ACC112 (cell line): ENCODE measurements around the gene ZNF580.

Source experiments
- H2AFZ ChIP-seq: fragments of 200-600 bp; sonication (generic); one replicate; pipeline ENCODE4 v1.6.0; 2017; ENCODE audit warnings: antibody characterized with exemption, low read length; ENCODE audit not compliant: unreplicated experiment
- H3K27ac ChIP-seq: fragments of 200-600 bp; sonication (generic); 2 replicates; pipeline ENCODE4 v1.5.1; 2014; ENCODE audit warnings: low read depth, mild to moderate bottlenecking, antibody characterized with exemption, low read length, moderate library complexity
- H3K27me3 ChIP-seq: fragments of 200-600 bp; sonication (generic); 2 replicates; pipeline ENCODE4 v1.6.1; 2014; ENCODE audit warnings: mild to moderate bottlenecking, antibody characterized with exemption, low read length, moderate library complexity, mixed read lengths; ENCODE audit not compliant: insufficient read depth
- H3K36me3 ChIP-seq: fragments of 200-600 bp; sonication (generic); 2 replicates; pipeline ENCODE4 v1.6.1; 2016; ENCODE audit warnings: mild to moderate bottlenecking, antibody characterized with exemption, low read length, moderate library complexity, mixed read lengths; ENCODE audit not compliant: insufficient read depth
- H3K4me1 ChIP-seq: fragments of 200-600 bp; sonication (generic); one replicate; pipeline ENCODE4 v1.6.1; 2016; ENCODE audit warnings: low read length, mixed read lengths; ENCODE audit not compliant: insufficient read depth, unreplicated experiment, control insufficient read depth
- H3K4me3 ChIP-seq: fragments of 200-600 bp; sonication (generic); 2 replicates; pipeline ENCODE4 v1.5.1; 2014; ENCODE audit warnings: mild to moderate bottlenecking, low read depth, low read length
- H3K79me2 ChIP-seq: fragments of 200-600 bp; sonication (generic); one replicate; pipeline ENCODE4 v1.6.0; 2016; ENCODE audit warnings: low read length; ENCODE audit not compliant: control insufficient read depth, unreplicated experiment, insufficient read depth

Gene ZNF580

DNA sequence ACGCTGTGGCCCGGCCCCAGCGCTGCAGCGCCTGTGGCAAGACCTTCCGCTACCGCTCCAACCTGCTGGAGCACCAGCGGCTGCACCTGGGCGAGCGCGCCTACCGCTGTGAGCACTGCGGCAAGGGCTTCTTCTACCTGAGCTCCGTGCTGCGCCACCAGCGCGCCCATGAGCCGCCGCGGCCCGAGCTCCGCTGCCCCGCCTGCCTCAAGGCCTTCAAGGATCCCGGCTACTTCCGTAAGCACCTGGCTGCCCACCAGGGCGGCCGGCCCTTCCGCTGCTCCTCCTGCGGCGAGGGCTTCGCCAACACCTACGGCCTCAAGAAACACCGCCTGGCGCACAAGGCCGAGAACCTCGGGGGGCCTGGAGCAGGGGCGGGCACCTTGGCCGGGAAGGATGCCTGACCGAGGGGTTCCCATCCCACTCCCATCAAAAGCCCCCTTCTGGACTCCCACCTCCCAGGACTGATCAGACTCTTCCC lies 24.4 kb upstream of the ZNF580 start:
- Histone ChIP-seq H3K27me3 (no peaks in the 10 kb centered on the region), H3K4me1 (no peaks in the 10 kb centered on the region), H3K36me3 (no peaks in the 10 kb centered on the region), H3K79me2 (peaks cover 3% of the 10 kb centered on the region), H3K4me3 (no peak overlapping the region), H2AFZ (no peak overlapping the region), H3K27ac (no peak overlapping the region)

DNA sequence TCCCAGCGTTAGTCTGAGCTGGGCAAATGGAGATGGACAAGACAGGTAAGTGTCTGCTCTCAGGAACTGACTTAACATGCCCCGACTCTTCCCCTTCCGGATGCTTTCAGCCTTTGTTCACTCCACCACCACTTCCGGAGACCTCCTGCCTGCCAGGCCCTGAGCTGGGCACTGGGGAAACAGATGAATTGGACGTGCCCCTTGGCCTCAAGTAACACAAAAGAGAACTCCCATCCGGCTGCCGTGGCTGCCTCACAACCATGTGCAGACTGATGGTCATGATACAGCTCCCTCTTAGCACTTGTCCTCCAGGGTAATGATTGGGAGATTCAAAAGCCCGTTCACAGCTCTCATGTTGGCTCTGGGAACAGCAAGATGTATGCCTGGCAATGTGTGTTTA lies 23.4 kb upstream of the ZNF580 start:
- no peak overlapping the region for H3K27ac ChIP-seq
- H3K27me3 ChIP-seq = no peaks in the 10 kb centered on the region
- no peak overlapping the region for H2AFZ ChIP-seq
- H3K79me2 ChIP-seq = no peaks in the 10 kb centered on the region
- H3K36me3 ChIP-seq = no peaks in the 10 kb centered on the region
- H3K4me3 ChIP-seq = no peak overlapping the region
- H3K4me1 ChIP-seq = no peaks in the 10 kb centered on the region

DNA sequence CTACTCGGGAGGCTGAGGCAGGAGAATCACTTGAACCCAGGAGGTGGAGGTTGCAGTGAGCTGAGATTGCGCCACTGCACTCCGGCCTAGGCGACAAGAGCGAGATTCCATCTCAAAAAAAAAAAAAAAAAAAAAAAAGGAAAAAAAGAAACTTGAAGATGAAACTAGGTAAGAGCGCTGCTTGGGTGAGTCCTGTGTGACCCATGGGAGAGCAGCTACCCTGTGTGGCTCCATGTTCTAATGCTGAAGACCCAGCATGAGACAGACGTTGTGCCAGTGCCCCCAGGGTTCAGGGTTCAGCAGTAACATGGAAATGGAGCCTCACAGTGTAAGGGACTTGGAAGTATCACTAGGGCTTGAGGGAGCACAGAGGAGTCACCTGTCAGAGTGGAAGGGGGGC lies 22.4 kb upstream of the ZNF580 start:
- no peak overlapping the region for H3K27ac ChIP-seq
- no peak overlapping the region for H2AFZ ChIP-seq
- no peaks in the 10 kb centered on the region for H3K27me3 ChIP-seq
- no peaks in the 10 kb centered on the region for H3K36me3 ChIP-seq
- no peak overlapping the region for H3K4me3 ChIP-seq
- H3K79me2 ChIP-seq = no peaks in the 10 kb centered on the region
- no peaks in the 10 kb centered on the region for H3K4me1 ChIP-seq

DNA sequence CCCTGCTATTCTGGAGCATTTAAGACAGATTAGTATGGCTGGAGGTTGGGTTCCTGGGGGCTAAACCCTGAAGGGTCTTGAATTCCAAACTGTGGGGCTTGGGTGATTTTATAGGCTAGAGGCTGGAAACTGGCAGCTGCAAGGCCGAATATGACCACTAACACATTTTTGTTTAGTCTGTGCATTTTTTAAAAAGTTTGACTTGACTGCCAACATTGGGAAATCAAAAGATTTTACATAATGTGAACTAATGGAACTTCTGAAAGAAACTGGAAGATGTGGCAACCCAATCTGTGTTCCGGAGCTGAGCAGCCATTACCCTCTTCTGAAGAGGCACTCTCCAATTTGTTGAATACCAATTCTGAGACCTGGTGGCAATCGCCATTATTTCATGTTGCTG lies 21.5 kb upstream of the ZNF580 start:
- H3K4me3 ChIP-seq = no peak overlapping the region
- no peaks in the 10 kb centered on the region for H3K4me1 ChIP-seq
- H3K36me3 ChIP-seq = no peaks in the 10 kb centered on the region
- H2AFZ ChIP-seq = no peak overlapping the region
- no peaks in the 10 kb centered on the region for H3K27me3 ChIP-seq
- H3K27ac ChIP-seq = no peak overlapping the region
- no peaks in the 10 kb centered on the region for H3K79me2 ChIP-seq

DNA sequence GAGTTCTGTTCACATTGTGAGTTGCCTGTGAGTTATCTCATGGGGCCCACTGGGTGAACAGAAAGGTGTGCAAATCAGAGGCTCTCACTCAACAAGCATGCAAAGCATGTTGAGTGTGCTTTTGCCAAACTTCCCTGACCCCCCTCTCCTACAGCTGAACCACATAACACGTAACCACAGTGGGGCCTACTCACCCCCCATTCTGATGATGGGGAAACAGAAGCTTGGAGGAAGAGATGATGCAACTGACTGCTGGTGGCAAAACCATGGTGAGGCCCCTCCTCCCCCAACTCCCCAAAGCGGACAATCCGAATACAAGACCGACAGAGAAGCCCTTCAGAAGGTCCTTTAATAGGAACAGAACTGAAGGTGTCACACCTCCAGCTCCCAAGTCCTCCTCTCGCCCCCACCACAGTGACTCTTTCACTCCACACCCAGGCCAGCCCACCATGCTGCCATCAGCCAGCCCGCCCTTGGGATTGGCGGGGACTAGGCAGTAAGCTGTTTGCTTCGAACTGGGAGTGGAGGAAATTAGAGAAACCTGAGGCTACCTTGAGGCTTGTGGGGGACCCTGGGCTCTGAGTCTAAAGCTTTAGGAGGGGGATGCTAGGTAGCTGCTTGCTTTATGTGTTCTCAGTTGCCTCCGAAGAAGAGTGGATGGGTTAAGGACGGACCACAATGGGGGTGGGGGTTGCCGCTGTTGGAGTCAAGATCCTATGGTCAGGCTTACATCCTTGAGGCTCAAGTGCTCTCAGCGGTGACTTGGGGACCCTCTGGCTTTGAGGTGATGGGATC lies 20.2 kb upstream of the ZNF580 start:
- H3K27ac ChIP-seq = no peak overlapping the region
- no peaks in the 10 kb centered on the region for H3K79me2 ChIP-seq
- H3K27me3 ChIP-seq = no peaks in the 10 kb centered on the region
- H3K4me1 ChIP-seq = no peaks in the 10 kb centered on the region
- no peak overlapping the region for H2AFZ ChIP-seq
- no peaks in the 10 kb centered on the region for H3K36me3 ChIP-seq
- no peak overlapping the region for H3K4me3 ChIP-seq

DNA sequence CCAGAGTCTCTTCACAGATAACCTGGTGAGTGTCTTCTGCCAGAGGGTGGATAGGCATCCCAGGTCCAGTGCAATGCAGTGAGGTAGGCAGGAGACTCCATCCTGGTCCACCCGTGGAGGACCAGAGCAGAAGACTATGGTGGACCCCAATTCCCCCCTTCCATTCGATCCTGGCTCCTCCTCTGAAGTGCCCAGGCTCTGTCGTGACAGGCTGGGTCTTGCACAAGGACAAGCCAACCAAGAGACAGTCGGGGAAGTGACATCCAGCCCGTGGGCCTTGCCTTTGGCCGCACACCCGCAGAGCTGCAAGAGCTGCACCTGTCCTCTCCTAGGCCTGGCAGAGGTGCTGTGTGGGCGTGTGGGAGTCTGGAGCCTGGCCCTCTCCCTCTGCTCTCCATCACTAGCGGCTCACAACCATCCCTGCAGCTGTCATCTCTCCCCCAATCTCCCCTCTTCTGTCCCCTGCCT lies 19.6 kb upstream of the ZNF580 start:
- no peaks in the 10 kb centered on the region for H3K4me1 ChIP-seq
- no peak overlapping the region for H2AFZ ChIP-seq
- H3K79me2 ChIP-seq = no peaks in the 10 kb centered on the region
- H3K36me3 ChIP-seq = no peaks in the 10 kb centered on the region
- no peak overlapping the region for H3K27ac ChIP-seq
- no peaks in the 10 kb centered on the region for H3K27me3 ChIP-seq
- no peak overlapping the region for H3K4me3 ChIP-seq

DNA sequence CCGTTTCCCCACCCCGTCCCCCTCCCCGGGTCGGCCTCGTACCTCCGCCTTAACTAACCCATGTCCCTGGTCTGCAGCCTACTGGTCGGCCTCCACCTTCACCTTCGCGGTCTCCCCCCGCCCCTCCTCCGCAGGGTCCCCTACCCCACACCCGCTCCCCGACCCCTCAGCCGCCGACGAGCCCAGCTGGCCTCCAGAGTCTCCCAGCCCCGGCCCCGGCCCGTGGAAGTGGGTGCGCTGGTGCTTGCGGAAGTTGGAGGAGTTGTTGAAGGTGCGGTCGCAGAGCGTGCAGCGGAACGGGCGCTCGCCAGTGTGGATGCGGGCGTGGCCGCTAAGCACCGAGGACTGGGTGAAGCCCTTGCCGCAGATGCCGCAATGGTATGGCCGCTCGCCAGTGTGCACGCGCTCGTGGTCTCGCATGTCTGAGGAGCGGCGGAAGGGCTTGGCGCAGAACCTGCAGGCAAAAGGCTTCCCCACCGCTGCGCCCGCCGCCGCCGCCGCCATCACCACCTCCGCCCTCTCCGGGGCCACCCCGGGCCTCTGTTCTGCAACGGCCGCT lies 19.1 kb upstream of the ZNF580 start:
- no peak overlapping the region for H2AFZ ChIP-seq
- H3K4me1 ChIP-seq = no peaks in the 10 kb centered on the region
- H3K36me3 ChIP-seq = no peaks in the 10 kb centered on the region
- no peak overlapping the region for H3K27ac ChIP-seq
- no peaks in the 10 kb centered on the region for H3K79me2 ChIP-seq
- no peak overlapping the region for H3K4me3 ChIP-seq
- no peaks in the 10 kb centered on the region for H3K27me3 ChIP-seq

DNA sequence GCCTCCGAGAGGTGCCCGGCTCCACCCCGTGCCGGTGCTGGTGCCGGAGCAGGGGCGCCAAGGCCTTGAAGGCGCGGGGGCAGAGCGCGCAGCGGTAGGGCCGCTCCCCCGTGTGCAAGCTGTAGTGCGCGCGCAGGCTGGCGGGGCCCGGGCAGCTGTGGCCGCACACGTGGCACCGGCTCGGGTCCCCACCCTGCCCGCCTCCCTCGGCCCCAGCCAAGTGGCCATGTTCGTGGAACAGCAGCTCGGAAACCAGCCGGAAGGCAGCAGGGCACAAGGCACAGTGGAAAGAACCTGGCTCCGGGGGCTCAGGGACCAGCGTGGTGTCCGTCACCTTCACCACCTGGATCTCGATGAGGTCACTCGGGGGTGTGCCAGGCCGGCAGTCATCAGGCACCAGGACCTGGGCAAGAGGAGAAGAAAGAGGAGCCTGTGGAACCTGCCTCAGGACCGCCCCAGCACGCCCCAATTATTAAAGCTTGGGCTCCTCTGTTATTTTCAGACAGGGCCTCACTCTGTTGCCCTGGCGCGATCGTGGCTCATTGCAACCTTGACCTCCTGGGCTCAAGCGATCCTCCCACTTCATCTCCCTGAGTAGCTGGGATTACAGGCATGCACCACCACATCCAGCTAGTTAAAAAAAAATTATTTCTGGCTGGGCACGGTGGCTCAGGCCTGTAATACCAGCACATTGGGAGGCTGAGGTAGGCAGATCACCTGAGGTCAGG lies 18.4 kb upstream of the ZNF580 start:
- H2AFZ ChIP-seq = no peak overlapping the region
- H3K79me2 ChIP-seq = no peaks in the 10 kb centered on the region
- H3K36me3 ChIP-seq = no peaks in the 10 kb centered on the region
- no peak overlapping the region for H3K27ac ChIP-seq
- no peaks in the 10 kb centered on the region for H3K27me3 ChIP-seq
- no peaks in the 10 kb centered on the region for H3K4me1 ChIP-seq
- no peak overlapping the region for H3K4me3 ChIP-seq

DNA sequence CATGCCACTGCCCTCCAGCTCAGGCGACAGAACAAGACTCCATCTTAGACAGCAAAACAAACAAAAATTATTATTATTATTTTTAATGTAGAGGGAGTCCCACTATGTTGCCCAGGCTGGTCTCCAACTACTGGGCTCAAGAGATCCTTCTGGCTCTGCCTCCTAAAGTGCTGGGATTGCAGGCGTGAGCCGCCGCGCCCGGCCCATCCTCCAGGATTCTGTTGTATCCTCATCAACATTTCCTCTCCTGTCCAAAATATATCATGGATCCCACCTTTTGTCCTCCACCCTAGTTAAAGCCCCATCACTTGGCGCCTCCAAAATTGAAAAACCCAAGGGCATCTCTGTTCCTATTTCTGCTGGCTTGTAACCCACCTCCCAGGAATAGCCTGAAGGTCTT lies 17.7 kb upstream of the ZNF580 start:
- H3K36me3 ChIP-seq = no peaks in the 10 kb centered on the region
- no peaks in the 10 kb centered on the region for H3K27me3 ChIP-seq
- no peaks in the 10 kb centered on the region for H3K4me1 ChIP-seq
- H3K4me3 ChIP-seq = no peak overlapping the region
- no peak overlapping the region for H2AFZ ChIP-seq
- H3K27ac ChIP-seq = no peak overlapping the region
- no peaks in the 10 kb centered on the region for H3K79me2 ChIP-seq

DNA sequence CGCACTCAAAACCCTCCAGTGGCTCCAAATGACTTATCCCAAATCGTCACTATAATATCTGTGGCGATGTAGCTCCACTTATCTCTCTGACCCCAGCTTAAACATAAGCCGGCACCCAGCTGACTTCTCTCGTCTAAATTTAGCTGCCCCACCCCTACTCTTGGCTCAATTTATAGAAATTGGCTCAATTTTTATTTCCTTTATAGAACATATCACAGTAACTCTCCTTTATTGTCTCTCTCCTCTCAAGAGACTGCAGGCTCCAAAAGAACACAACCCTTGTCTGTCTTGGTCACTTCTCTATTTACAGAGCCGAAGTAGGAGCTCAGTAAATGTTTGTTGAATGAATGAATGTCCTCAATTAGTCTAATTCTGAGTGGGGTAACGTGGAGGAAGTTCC lies 17.2 kb upstream of the ZNF580 start:
- H3K4me3 ChIP-seq = peak overlapping the region; percentile 13; the same call in 1 of the 2 replicates
- no peaks in the 10 kb centered on the region for H3K27me3 ChIP-seq
- no peak overlapping the region for H2AFZ ChIP-seq
- no peak overlapping the region for H3K27ac ChIP-seq
- no peaks in the 10 kb centered on the region for H3K79me2 ChIP-seq
- H3K36me3 ChIP-seq = no peaks in the 10 kb centered on the region
- no peaks in the 10 kb centered on the region for H3K4me1 ChIP-seq
